Right lobe of liver (tissue), 4 donors: ENCODE results near the gene NR3C2.

Experiments
- CTCF ChIP-seq, 4 donors: fragments of 200-600 bp in 3 of 4; fragments of 450-650 bp in 1 of 4; IDR thresholded peaks; one replicate each; pipeline versions ENCODE4 v1.5.1 to v1.8.0; 2016 to 2022; ENCODE audit warnings: antibody characterized with exemption in 4 of 4, mild to moderate bottlenecking in 2 of 4
- POLR2A ChIP-seq: fragments of 450-650 bp; IDR thresholded peaks from one replicate; pipeline ENCODE4 v1.6.1; 2017; ENCODE audit warnings: antibody characterized with exemption, mild to moderate bottlenecking
- donor health status: DM: no; HTN: no; CAD: no.
- donor health status: DM: no; HTN: no; CAD: no.
- donor health status: DM: no; HTN: yes; CAD: no.

GRCh38 chr4:148436512-148436911, 5.7 kb downstream of the NR3C2 start:
- TF ChIP-seq POLR2A (no peak), CTCF (IDR thresholded peaks at IDR 0.05) (no peak)
